Prostate gland (tissue), 2 donors: ENCODE data around the gene ABCG1.

Experiments
- CTCF ChIP-seq, 4 experiments: fragments of 200-600 bp in 2 of 4; fragments of 450-650 bp in 2 of 4; sonication (generic) in 2 of 4; IDR thresholded peaks; 1 replicate in 3 of 4; 2 replicates in 1 of 4; pipeline ENCODE4 v1.5.1; 2016 to 2019; ENCODE audit warnings: antibody characterized with exemption in 4 of 4, mild to moderate bottlenecking in 2 of 4, moderate library complexity in 2 of 4
- POLR2AphosphoS5 ChIP-seq: sonication (generic); formaldehyde crosslinking; IDR thresholded peaks from one replicate; pipeline ENCODE4 v1.6.1; 2017; ENCODE audit warnings: antibody characterized with exemption

GRCh38 chr21:42199868-42200463 is 19.0 kb upstream of the ABCG1 start:
- no peak for TF ChIP-seq CTCF (IDR thresholded peaks at IDR 0.05)
- no peak for TF ChIP-seq POLR2AphosphoS5
